ENCODE results near the gene NLGN1.

Gene NLGN1

GRCh38 chr3:174242311-174243041, 844.9 kb downstream of the NLGN1 start:
- TF ChIP-seq CTCF (IDR thresholded peaks at IDR 0.05; ENCODE audit: poor library complexity, severe bottlenecking), result no peak
- no peaks in the 10 kb centered on the region for H3K4me1 ChIP-seq (ENCODE audit: insufficient read depth, poor library complexity, severe bottlenecking)
- H3K9me3 ChIP-seq (ENCODE audit: severe bottlenecking), result no peaks in the 10 kb centered on the region
- no peak overlapping the region for H3K4me3 ChIP-seq (ENCODE audit: severe bottlenecking)
- no peaks in the 10 kb centered on the region for H3K36me3 ChIP-seq (ENCODE audit: low read depth)
- no peak overlapping the region for H3K27ac ChIP-seq (ENCODE audit: poor library complexity, severe bottlenecking)
- ATAC-seq (ENCODE audit: low read depth), result no peak
- H3K27me3 ChIP-seq (ENCODE audit: insufficient read depth, poor library complexity, severe bottlenecking), result no peaks in the 10 kb centered on the region
- DNase-seq (ENCODE audit: low spot score), result no peak

DNA sequence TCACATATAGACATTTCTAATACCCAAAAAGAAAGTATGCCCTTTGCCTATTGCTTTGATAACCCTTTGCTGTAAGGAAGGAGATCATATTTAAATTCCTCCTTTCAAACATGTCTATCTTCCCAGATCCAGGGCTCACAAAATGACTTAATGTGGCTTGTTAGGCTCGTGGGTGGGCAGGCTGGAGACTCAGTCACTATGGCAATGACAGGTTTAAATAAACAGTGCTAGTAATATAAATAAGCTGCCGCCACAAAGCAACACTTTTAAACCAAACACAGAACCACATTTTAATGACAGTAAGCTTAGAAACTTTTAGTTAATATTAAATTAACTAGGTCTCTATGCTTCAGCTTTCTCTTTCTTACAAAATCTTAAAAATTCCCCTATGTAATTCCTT, 845.6 kb downstream of the NLGN1 start:
- H3K4me1 ChIP-seq (ENCODE audit: insufficient read depth, poor library complexity, severe bottlenecking), result no peaks in the 10 kb centered on the region
- H3K27me3 ChIP-seq (ENCODE audit: insufficient read depth, poor library complexity, severe bottlenecking), result no peaks in the 10 kb centered on the region
- no peak overlapping the region for H3K27ac ChIP-seq (ENCODE audit: poor library complexity, severe bottlenecking)
- ATAC-seq (ENCODE audit: low read depth), result no peak
- DNase-seq (ENCODE audit: low spot score), result no peak
- TF ChIP-seq CTCF (IDR thresholded peaks at IDR 0.05; ENCODE audit: poor library complexity, severe bottlenecking), result no peak
- no peaks in the 10 kb centered on the region for H3K36me3 ChIP-seq (ENCODE audit: low read depth)
- no peak overlapping the region for H3K4me3 ChIP-seq (ENCODE audit: severe bottlenecking)
- no peaks in the 10 kb centered on the region for H3K9me3 ChIP-seq (ENCODE audit: severe bottlenecking)

DNA sequence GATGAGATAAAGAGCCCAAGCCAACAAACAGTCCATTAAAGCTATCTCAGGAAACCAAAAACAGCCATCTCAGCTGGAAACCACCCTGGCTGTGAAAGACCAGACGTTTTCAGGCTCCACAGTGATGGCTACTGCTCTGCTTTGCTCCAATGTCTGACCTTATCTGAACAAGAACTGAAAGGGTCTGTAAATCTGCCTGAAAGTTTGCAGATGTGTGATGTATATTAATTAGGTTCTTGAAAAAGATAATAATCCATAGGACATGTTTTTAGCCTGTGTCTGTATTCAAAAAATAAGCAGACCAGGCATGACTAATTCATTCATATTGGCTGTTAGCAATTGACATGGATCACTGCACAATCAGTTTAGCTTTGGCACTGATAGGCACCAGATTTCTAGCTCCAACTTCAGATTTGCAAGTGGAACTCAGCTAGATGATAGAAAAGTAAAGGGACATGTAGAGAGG, 850.2 kb downstream of the NLGN1 start:
- Histone ChIP-seq H3K36me3 (ENCODE audit: low read depth) (no peaks in the 10 kb centered on the region), H3K4me1 (ENCODE audit: insufficient read depth, poor library complexity, severe bottlenecking) (no peaks in the 10 kb centered on the region), H3K9me3 (ENCODE audit: severe bottlenecking) (no peaks in the 10 kb centered on the region), H3K27me3 (ENCODE audit: insufficient read depth, poor library complexity, severe bottlenecking) (no peaks in the 10 kb centered on the region), H3K27ac (ENCODE audit: poor library complexity, severe bottlenecking) (no peak overlapping the region), H3K4me3 (ENCODE audit: severe bottlenecking) (no peak overlapping the region)
- DNase-seq (ENCODE audit: low spot score), result no peak
- no peak for ATAC-seq (ENCODE audit: low read depth)
- no peak for TF ChIP-seq CTCF (IDR thresholded peaks at IDR 0.05; ENCODE audit: poor library complexity, severe bottlenecking)

DNA sequence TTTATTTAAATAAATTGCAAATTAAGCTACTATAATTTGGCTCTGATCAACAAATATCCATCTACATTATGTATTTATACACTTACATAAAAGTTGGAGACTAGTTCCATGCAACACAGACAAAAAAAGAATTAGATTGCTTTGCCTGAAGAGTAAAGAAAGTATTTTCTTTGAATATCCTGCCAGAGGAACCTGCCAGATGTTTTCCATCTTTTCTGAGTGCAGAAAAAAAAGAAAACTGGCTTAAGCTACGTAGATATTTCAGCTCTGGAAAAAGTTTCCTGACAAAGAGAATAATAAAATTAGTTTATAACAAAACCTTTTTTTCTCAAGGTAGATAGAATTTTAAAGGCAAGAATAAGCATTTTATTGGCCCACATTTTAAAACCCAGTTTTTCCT, 854.1 kb downstream of the NLGN1 start:
- H3K27me3 ChIP-seq (ENCODE audit: insufficient read depth, poor library complexity, severe bottlenecking), result no peaks in the 10 kb centered on the region
- no peak overlapping the region for H3K27ac ChIP-seq (ENCODE audit: poor library complexity, severe bottlenecking)
- H3K4me1 ChIP-seq (ENCODE audit: insufficient read depth, poor library complexity, severe bottlenecking), result no peaks in the 10 kb centered on the region
- no peak for TF ChIP-seq CTCF (IDR thresholded peaks at IDR 0.05; ENCODE audit: poor library complexity, severe bottlenecking)
- H3K36me3 ChIP-seq (ENCODE audit: low read depth), result no peaks in the 10 kb centered on the region
- ATAC-seq (ENCODE audit: low read depth) (no peak), DNase-seq (ENCODE audit: low spot score) (no peak)
- no peak overlapping the region for H3K4me3 ChIP-seq (ENCODE audit: severe bottlenecking)
- H3K9me3 ChIP-seq (ENCODE audit: severe bottlenecking), result no peaks in the 10 kb centered on the region

GRCh38 chr3:174253196-174253823, 855.8 kb downstream of the NLGN1 start:
- DNase-seq (ENCODE audit: low spot score) (no peak), ATAC-seq (ENCODE audit: low read depth) (no peak)
- Histone ChIP-seq H3K36me3 (ENCODE audit: low read depth) (no peaks in the 10 kb centered on the region), H3K27me3 (ENCODE audit: insufficient read depth, poor library complexity, severe bottlenecking) (no peaks in the 10 kb centered on the region), H3K9me3 (ENCODE audit: severe bottlenecking) (no peaks in the 10 kb centered on the region), H3K27ac (ENCODE audit: poor library complexity, severe bottlenecking) (no peak overlapping the region), H3K4me1 (ENCODE audit: insufficient read depth, poor library complexity, severe bottlenecking) (no peaks in the 10 kb centered on the region), H3K4me3 (ENCODE audit: severe bottlenecking) (no peak overlapping the region)
- no peak for TF ChIP-seq CTCF (IDR thresholded peaks at IDR 0.05; ENCODE audit: poor library complexity, severe bottlenecking)

Measured in RWPE2 (cell line).